BE2C (cell line): ENCODE measurements around the gene TRIM72.
"Not testable (repeated sequence)": the region's sequence is repeated elsewhere in the genome, so short reads cannot be mapped to it uniquely, and the experiment has no call there.

Experiments used
- DNase-seq: peaks from one replicate; pipeline ENCODE4 v3.0.0-alpha.2; 2020
- H3K27me3 ChIP-seq: fragments of 250-450 bp; sonication (Bioruptor Pico); 2 replicates; pipeline ENCODE4 v1.5.1; 2020; ENCODE audit warnings: mild to moderate bottlenecking
- H3K36me3 ChIP-seq: fragments of 250-450 bp; sonication (Bioruptor Pico); 2 replicates; pipeline ENCODE4 v1.5.1; 2020; ENCODE audit warnings: mild to moderate bottlenecking
- H3K4me1 ChIP-seq: fragments of 250-450 bp; sonication (Bioruptor Pico); 2 replicates; pipeline ENCODE4 v1.5.1; 2020
- H3K4me3 ChIP-seq: 2 replicates; pipeline ENCODE4 v1.5.1; 2011; ENCODE audit warnings: low read depth, low read length
- H3K9me3 ChIP-seq: fragments of 250-450 bp; sonication (Bioruptor Pico); 2 replicates; pipeline ENCODE4 v1.5.1; 2020
- CTCF ChIP-seq: IDR thresholded peaks from 2 replicates; pipeline ENCODE4 v1.5.1; 2012; ENCODE audit warnings: mild to moderate bottlenecking, low read depth, low read length

The TRIM72 gene

DNA sequence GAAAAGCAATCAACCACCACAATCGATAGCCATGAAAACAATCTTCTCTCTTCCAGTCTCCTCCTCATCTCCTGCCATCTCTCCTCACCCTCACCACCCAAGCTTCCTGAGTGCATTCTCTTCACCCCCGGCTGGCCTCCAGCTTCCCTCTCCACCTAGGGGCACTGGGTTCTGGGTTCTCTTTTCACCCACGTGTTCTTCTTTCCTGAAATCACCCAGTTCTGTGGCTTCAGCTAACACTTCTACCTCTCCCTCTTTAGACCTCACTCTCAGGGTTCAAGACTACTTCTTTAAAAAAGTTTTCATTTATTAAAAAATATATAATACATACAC lies 54.1 kb downstream of the TRIM72 start:
- Histone ChIP-seq H3K4me3 (no peak overlapping the region), H3K27me3 (peaks cover 29% of the 10 kb centered on the region), H3K9me3 (no peaks in the 10 kb centered on the region), H3K4me1 (no peaks in the 10 kb centered on the region), H3K36me3 (no peaks in the 10 kb centered on the region)
- DNase-seq, result no peak
- no peak for TF ChIP-seq CTCF

DNA sequence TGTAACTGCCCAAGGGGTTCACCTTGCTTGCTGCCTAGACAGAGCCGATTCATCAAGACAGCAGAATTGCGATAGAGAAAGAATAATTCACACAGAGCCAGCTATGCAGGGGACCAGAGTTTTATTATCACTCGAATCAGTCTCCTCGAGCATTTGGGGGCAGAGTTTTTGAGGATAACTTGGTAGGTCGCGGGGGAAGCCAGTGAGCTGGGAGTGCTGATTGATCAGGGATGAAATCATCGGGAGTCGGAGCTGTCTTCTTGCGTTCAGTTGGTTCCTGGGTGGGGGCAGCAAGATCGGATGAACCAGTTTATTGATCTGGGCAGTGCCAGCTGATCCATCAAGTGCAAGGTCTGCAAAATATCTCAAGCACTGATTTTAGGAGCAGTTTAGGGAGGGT lies 55.0 kb downstream of the TRIM72 start:
- no peaks in the 10 kb centered on the region for H3K9me3 ChIP-seq
- TF ChIP-seq CTCF, result no peak
- no peaks in the 10 kb centered on the region for H3K36me3 ChIP-seq
- no peak for DNase-seq
- H3K27me3 ChIP-seq, result peaks cover 29% of the 10 kb centered on the region
- no peak overlapping the region for H3K4me3 ChIP-seq
- no peaks in the 10 kb centered on the region for H3K4me1 ChIP-seq

GRCh38 chr16:31269541-31269940 lies 55.6 kb downstream of the TRIM72 start:
- no peak for DNase-seq
- H3K36me3 ChIP-seq, result no peaks in the 10 kb centered on the region
- H3K4me3 ChIP-seq, result no peak overlapping the region
- H3K27me3 ChIP-seq, result peaks cover 29% of the 10 kb centered on the region
- no peaks in the 10 kb centered on the region for H3K9me3 ChIP-seq
- no peak for TF ChIP-seq CTCF
- no peaks in the 10 kb centered on the region for H3K4me1 ChIP-seq

GRCh38 chr16:31269973-31270372 lies 56.1 kb downstream of the TRIM72 start:
- not testable (repeated sequence) for H3K9me3 ChIP-seq, H3K36me3 ChIP-seq, H3K4me3 ChIP-seq, DNase-seq, H3K4me1 ChIP-seq
- H3K27me3 ChIP-seq, result peaks cover 29% of the 10 kb centered on the region

- no peaks in the 10 kb centered on the region for H3K36me3 ChIP-seq
- peaks cover 29% of the 10 kb centered on the region for H3K27me3 ChIP-seq
- no peak for TF ChIP-seq CTCF
- H3K4me1 ChIP-seq, result no peaks in the 10 kb centered on the region
- no peaks in the 10 kb centered on the region for H3K9me3 ChIP-seq
- no peak overlapping the region for H3K4me3 ChIP-seq
- DNase-seq, result no peak
These were observed 56.9 kb downstream of the TRIM72 start for GRCh38 chr16:31270795-31271194.

DNA sequence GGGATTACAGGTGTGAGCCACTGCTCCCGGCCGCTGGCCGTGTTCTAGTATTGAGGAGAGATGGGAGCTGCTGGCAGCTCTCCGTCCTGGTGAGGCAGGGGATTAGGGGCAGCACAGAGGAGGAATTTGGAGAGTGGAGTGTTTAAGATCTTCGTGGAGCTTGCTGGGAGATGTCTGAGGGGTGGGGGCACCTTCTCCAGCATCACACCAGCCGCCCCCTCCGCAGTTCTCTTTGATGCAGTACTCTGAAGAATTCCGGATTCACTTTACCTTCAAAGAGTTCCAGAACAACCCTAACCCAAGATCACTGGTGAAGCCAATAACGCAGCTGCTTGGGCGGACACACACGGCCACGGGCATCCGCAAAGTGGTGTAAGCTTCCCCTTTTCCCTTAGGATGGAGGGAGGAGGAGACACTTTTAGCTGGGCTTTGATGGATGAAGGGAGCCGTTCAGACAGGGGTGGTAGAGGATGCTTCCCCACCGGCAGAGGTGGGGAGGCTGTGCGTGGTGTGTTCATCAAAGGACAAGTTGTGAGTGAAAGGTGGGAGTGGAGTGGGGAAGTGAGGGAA lies 57.8 kb downstream of the TRIM72 start:
- no peaks in the 10 kb centered on the region for H3K9me3 ChIP-seq
- TF ChIP-seq CTCF, result no peak
- no peak overlapping the region for H3K4me3 ChIP-seq

GRCh38 chr16:31273187-31273586 lies 59.3 kb downstream of the TRIM72 start:
- Histone ChIP-seq H3K4me3 (no peak overlapping the region), H3K27me3 (peaks cover 29% of the 10 kb centered on the region), H3K4me1 (no peaks in the 10 kb centered on the region), H3K9me3 (no peaks in the 10 kb centered on the region), H3K36me3 (no peaks in the 10 kb centered on the region)
- no peak for TF ChIP-seq CTCF
- no peak for DNase-seq

More for the DNA sequence above, 57.8 kb downstream of the TRIM72 start:
- no peak for DNase-seq
- H3K36me3 ChIP-seq, result no peaks in the 10 kb centered on the region
- peaks cover 29% of the 10 kb centered on the region for H3K27me3 ChIP-seq
- no peaks in the 10 kb centered on the region for H3K4me1 ChIP-seq
